ENCODE measurements around the gene IGFL4. TPM values are rescaled to one million over a fixed set of nuclear protein-coding genes. Genes with fewer than 3 reads are reported as not detected.

Gene IGFL4
- total and polyA plus RNA-seq, 2 of the 4 experiments (the other 2 are of a cell fraction), result not detected

DNA sequence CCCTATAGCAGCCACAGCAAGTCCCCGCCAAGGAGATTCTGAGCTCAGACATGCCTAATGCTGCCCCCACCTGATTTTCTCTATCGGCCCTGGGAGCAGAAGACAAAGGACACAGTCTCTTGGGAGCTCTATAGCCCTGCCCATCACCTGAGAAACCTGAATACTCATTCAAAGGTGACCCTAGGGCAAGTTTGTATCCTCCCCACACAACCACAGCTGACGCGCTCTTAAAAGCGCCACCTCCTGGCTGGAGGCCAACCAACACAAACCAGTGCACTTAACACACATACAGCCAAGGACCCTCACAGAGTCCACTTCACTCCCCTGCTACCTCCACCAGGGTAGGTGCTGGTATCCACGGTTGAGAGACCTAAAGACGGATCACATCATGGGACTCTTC lies 8.8 kb upstream of the IGFL4 start:
- Histone ChIP-seq H4K20me1 (ENCODE audit: insufficient read depth, low read length) (no peaks in the 10 kb centered on the region), H2AFZ (replicated peaks; ENCODE audit: low read length, poor library complexity) (no peak overlapping the region), H3K4ac (ENCODE audit: low read depth, low read length) (no peak overlapping the region), H3K27me3 (ENCODE audit: control insufficient read depth, insufficient read depth, low read length) (peaks cover 23% of the 10 kb centered on the region), H3K79me1 (ENCODE audit: low read depth in 1 of 2, low read length in 2 of 2) (no peaks in the 10 kb centered on the region), H3K27ac (ENCODE audit: insufficient read depth, low read length) (no peak overlapping the region), H3K4me2 (ENCODE audit: low read depth, low read length) (no peak overlapping the region), H3K18ac (ENCODE audit: low read depth, low read length) (no peak overlapping the region), H3K36me3 (ENCODE audit: control insufficient read depth, insufficient read depth, low read length) (no peaks in the 10 kb centered on the region), H3K9me1 (ENCODE audit: insufficient read depth, low read length) (no peaks in the 10 kb centered on the region), H3K9me3 (ENCODE audit: control insufficient read depth, insufficient read depth, low read length) (no peaks in the 10 kb centered on the region), H4K8ac (ENCODE audit: low read depth in 2 of 2, low read length in 2 of 2) (no peak overlapping the region), H3K4me3 (ENCODE audit: insufficient read depth, low read depth, low read length) (no peak overlapping the region), H2AK9ac (replicated peaks; ENCODE audit: low read depth, low read length, poor library complexity) (no peak overlapping the region), H2BK5ac (ENCODE audit: low read depth, low read length, poor library complexity, severe bottlenecking) (no peak overlapping the region), H3K56ac (ENCODE audit: extremely low read depth, insufficient read depth, low read length) (no peak overlapping the region), H3K14ac (replicated peaks; ENCODE audit: low read depth, low read length) (no peak overlapping the region), H2BK120ac (ENCODE audit: low read depth, low read length) (no peak overlapping the region), H4K5ac (ENCODE audit: low read depth, low read length) (no peak overlapping the region), H3K4me1 (ENCODE audit: control insufficient read depth, insufficient read depth, low read length) (no peaks in the 10 kb centered on the region), H4K91ac (ENCODE audit: insufficient read depth, low read depth, low read length) (no peak overlapping the region), H2BK15ac (ENCODE audit: low read depth, low read length) (no peak overlapping the region), H3K23ac (ENCODE audit: low read depth, low read length) (no peak overlapping the region), H2BK20ac (ENCODE audit: low read depth, low read length) (no peak overlapping the region), H2AK5ac (ENCODE audit: low read depth, low read length) (no peak overlapping the region), H3K9ac (ENCODE audit: low read depth, low read length) (no peak overlapping the region)
- no TSS peak for BruUV-seq (replicated peaks)
- CTCF ChIA-PET, result no interaction called here
- intact Hi-C loops (cut with micrococcal nuclease), result no loop called here
- 42% methylated on average over 3 of the region's 7 CpGs; no CpG with 5 or more reads in 1 of the 2 experiments for WGBS, 2 experiments (ENCODE audit: extremely low coverage in 2 of 2, insufficient read length in 1 of 2)
- dilution Hi-C loops (cut with HindIII; ENCODE audit: low sequenced_read_pairs, unreplicated experiment), result no loop called here
- in situ Hi-C loops (cut with MboI; ENCODE audit: low sequenced_read_pairs), result no loop called here
- POLR2A ChIA-PET (ENCODE audit: unreplicated experiment), result no interaction called here
- no peak for ATAC-seq (ENCODE audit: low read depth)
- TF ChIP-seq, protein P1, sequence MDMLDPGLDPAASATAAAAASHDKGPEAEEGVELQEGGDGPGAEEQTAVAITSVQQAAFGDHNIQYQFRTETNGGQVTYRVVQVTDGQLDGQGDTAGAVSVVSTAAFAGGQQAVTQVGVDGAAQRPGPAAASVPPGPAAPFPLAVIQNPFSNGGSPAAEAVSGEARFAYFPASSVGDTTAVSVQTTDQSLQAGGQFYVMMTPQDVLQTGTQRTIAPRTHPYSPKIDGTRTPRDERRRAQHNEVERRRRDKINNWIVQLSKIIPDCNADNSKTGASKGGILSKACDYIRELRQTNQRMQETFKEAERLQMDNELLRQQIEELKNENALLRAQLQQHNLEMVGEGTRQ (IDR thresholded peaks at IDR 0.05; ENCODE audit: low read depth, low read length), result no peak
- TF ChIP-seq POLR2A (IDR thresholded peaks at IDR 0.05; ENCODE audit: low read depth, low read length), result no peak
- no peak for TF ChIP-seq MAZ (IDR thresholded peaks at IDR 0.05; ENCODE audit: borderline replicate concordance, low read depth, low read length)
- no peak for TF ChIP-seq CHD1 (IDR thresholded peaks at IDR 0.05; ENCODE audit: low read depth, low read length)
- TF ChIP-seq, protein P2, sequence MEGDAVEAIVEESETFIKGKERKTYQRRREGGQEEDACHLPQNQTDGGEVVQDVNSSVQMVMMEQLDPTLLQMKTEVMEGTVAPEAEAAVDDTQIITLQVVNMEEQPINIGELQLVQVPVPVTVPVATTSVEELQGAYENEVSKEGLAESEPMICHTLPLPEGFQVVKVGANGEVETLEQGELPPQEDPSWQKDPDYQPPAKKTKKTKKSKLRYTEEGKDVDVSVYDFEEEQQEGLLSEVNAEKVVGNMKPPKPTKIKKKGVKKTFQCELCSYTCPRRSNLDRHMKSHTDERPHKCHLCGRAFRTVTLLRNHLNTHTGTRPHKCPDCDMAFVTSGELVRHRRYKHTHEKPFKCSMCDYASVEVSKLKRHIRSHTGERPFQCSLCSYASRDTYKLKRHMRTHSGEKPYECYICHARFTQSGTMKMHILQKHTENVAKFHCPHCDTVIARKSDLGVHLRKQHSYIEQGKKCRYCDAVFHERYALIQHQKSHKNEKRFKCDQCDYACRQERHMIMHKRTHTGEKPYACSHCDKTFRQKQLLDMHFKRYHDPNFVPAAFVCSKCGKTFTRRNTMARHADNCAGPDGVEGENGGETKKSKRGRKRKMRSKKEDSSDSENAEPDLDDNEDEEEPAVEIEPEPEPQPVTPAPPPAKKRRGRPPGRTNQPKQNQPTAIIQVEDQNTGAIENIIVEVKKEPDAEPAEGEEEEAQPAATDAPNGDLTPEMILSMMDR (conservative IDR thresholded peaks at IDR 0.05; ENCODE audit: low read depth, low read length), result no peak
- no peak for TF ChIP-seq FOS (IDR thresholded peaks at IDR 0.05; ENCODE audit: low read depth, low read length)
- no peak for TF ChIP-seq MAFK (IDR thresholded peaks at IDR 0.05; ENCODE audit: low read depth, low read length)
- no peak for TF ChIP-seq SMC3 (IDR thresholded peaks at IDR 0.05; ENCODE audit: low read depth, low read length)
- TF ChIP-seq, protein P3, sequence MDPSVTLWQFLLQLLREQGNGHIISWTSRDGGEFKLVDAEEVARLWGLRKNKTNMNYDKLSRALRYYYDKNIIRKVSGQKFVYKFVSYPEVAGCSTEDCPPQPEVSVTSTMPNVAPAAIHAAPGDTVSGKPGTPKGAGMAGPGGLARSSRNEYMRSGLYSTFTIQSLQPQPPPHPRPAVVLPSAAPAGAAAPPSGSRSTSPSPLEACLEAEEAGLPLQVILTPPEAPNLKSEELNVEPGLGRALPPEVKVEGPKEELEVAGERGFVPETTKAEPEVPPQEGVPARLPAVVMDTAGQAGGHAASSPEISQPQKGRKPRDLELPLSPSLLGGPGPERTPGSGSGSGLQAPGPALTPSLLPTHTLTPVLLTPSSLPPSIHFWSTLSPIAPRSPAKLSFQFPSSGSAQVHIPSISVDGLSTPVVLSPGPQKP (IDR thresholded peaks at IDR 0.05; ENCODE audit: borderline replicate concordance, low read depth, low read length), result no peak
- no peak for TF ChIP-seq NFE2L2 (IDR thresholded peaks at IDR 0.05; ENCODE audit: low read depth, low read length)
- no peak for TF ChIP-seq MXI1 (IDR thresholded peaks at IDR 0.05; ENCODE audit: borderline replicate concordance, low read depth, low read length)
- no peak for TF ChIP-seq CEBPB (IDR thresholded peaks at IDR 0.05; ENCODE audit: low read depth, low read length)
- TF ChIP-seq RCOR1 (IDR thresholded peaks at IDR 0.05; ENCODE audit: insufficient replicate concordance, low read length), result no peak
- no peak for TF ChIP-seq RFX5 (IDR thresholded peaks at IDR 0.05; ENCODE audit: low read depth, low read length)
- TF ChIP-seq RAD21 (IDR thresholded peaks at IDR 0.05; ENCODE audit: low read length), result no peak
- TF ChIP-seq BHLHE40 (IDR thresholded peaks at IDR 0.05; ENCODE audit: low read depth, low read length), result no peak
- no peak for DNase-seq
